Hair follicular keratinocyte (primary cell): ENCODE data around the gene ARMCX4. TPM values are rescaled to one million over a fixed set of nuclear protein-coding genes. Genes with fewer than 3 reads are reported as not detected.

Experiments
- total RNA-seq: library from RNA; depleted of rRNA; stranded (reverse); fragments of >200 nt; gene quantifications from 2 replicates; pipeline ENCODE4 v1.2.3, GENCODE V29; 2015

ARMCX4 gene
- 0.94 and 1.1 TPM in 2 replicates for total RNA-seq

DNA sequence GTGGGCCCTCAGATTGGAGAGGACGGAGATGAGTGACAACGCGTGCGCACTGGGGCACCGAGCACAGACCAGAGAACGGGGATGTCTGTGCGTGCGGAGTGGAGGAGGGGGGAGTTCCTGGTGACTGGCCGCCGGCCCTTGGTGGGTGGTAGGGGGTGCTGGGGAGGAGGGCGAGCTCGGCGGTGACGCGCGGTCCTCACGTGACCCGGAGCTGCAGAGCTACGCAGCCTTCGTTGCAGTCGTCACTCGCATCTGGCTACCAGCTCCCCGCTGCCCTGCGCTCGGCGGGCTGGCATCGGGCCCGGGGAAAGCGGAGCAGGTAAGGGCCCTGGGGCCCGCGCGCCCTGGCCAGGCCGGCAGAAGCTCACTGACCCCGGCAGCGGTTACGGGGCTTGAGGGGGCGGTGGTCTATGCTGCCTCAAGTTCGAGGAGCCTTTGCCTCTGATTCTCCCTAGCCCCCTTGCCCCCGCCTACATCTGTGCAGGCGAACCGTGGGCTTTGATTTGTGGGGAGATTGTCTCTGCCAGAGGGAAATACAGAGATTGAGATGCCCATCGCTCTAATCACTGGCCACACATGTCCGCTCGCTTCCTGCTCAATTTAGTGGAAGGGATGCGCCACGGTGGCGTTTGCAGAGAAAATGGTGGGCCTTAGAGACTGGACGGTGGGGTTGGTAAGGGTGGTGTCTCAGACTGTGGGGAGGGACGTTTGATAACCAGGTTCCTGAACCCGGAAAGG is at the start of gene ARMCX4:
ARMCX4 (plus strand) TSS at position 245 of the 738 bp plus-strand sequence. CDS start 3,134 bp downstream, outside the sequence.

Other genes starting within 250 kb of the ARMCX4 start
- gene TAF7L, start 194.1 kb upstream of the ARMCX4 start, total RNA-seq, result not detected in 2 replicates
- gene TIMM8A, start 136.7 kb upstream of the ARMCX4 start, total RNA-seq, result 8.6 and 9.4 TPM in 2 replicates
- 0.04 TPM in 1 of 2 replicates, not detected in the other for gene BTK, start 99.3 kb upstream of the ARMCX4 start, total RNA-seq
- gene RPL36A, start 94.4 kb upstream of the ARMCX4 start, total RNA-seq, result 608 and 1,124 TPM in 2 replicates
- gene GLA, start 77.5 kb upstream of the ARMCX4 start, total RNA-seq, result 26.9 and 39.7 TPM in 2 replicates
- 35.5 and 40.4 TPM in 2 replicates for gene HNRNPH2, start 77.2 kb upstream of the ARMCX4 start, total RNA-seq
- 19.4 and 24.8 TPM in 2 replicates for gene ARMCX1, start 65.1 kb downstream of the ARMCX4 start, total RNA-seq
- gene ARMCX6, start 132.5 kb downstream of the ARMCX4 start, total RNA-seq, result 19.2 and 24.8 TPM in 2 replicates
- gene ARMCX3, start 137.7 kb downstream of the ARMCX4 start, total RNA-seq, result 13.6 and 16.1 TPM in 2 replicates
- gene ARMCX2, start 174.4 kb downstream of the ARMCX4 start, total RNA-seq, result 25.9 and 45.7 TPM in 2 replicates